Measurements from ENCODE around the gene RIPK3.
"Not testable (repeated sequence)": the region's sequence is repeated elsewhere in the genome, so short reads cannot be mapped to it uniquely, and the experiment has no call there.

The RIPK3 gene

DNA sequence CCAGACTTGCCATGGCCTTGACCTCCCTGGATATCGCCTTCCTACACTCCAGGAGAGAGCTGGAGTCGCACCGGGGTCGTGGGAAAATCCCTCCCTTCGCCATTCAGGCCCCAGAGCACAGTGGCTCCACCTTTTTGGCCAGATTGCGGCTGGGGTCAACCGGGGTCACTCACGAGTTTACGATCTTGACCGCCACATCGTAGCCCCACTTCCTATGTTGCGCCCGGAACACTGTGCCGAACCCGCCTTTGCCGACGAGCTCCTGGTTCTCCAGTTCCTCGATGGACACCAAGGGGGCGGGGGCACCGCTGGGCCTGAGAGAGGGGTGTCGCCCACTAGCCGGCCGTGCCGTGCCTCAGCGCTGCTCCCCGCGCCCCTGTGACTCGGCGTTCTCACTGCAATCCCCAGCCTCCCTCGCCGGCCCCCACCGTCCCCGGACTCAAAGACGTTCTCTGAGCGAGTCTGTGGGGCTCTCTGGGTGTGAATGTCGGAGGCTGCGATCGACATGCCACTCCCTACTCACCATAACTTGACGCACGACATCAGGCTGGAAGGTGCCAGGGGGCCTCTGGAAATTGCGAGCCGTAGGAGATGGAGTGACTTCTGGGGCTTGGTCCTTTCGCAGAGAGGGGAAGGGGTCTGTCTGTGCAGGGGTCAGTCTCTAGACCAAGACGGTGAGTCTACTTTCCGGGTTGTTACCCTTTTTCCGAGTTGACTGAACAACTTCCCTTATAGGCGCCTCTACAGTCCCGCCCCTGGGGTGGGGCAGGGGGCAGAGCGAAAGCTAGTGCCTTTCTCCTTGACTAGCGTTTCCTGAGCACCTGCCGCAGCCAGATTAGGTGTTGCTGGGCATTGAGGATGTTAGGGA lies at the start of gene RIPK3:
RIPK3 (minus strand) TSS at position 708 of the 868 bp plus-strand sequence; CDS start at position 543, 165 bp downstream.
- H3K27ac ChIP-seq (ENCODE audit: low read depth, low read length): no peak within 1 kb of the TSS
- peak within 1 kb of the TSS; percentile 61 for H3K4me3 ChIP-seq (ENCODE audit: low read depth, low read length)
- no peak within 1 kb of the TSS for H3K9ac ChIP-seq (ENCODE audit: low read depth, low read length)
- no peaks in the 10 kb centered on the region for H3K36me3 ChIP-seq (ENCODE audit: control insufficient read depth, insufficient read depth, low read length)
- H3K9me3 ChIP-seq (ENCODE audit: control insufficient read depth, insufficient read depth, low read length): no peaks in the 10 kb centered on the region
- H3K4me1 ChIP-seq (ENCODE audit: control insufficient read depth, insufficient read depth, low read length): 0 out of 2 replicates have a peak, but pooled peaks cover 8% of the 10 kb centered on the region
- H3K27me3 ChIP-seq (ENCODE audit: control insufficient read depth, insufficient read depth, low read length): peaks cover 73% of the 10 kb centered on the region

DNA sequence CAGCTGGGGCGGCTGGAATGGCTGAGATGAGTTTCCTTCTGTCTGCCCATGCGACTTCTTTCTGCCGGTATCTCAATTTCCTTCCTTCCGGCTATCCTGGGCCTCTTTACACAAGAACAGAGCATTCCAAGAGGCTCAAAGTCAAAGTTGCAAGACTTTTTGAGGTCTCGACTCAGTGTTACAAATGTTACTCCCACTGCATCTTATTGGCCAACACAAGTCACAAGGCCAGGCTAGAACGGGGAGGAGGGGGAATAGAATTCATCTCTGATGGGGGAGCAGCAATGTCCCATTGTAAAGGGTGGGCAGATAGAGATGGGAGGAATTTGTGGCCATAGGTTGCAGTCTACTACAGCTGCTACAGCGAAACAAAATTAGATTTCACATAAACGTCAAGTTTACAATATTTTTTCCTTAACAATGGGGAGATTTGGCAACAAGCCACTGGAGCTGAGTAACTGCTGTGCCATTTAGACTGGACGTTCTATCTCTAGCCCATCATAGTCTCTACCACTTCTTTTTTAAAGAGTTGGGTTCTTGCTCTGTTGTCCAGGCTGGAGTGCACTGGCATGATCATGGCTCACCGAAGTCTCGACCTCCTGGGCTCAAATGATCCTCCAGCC lies 49.5 kb upstream of the RIPK3 start:
- H3K36me3 ChIP-seq (ENCODE audit: control insufficient read depth, insufficient read depth, low read length): no peaks in the 10 kb centered on the region
- peaks cover 10% of the 10 kb centered on the region for H3K4me1 ChIP-seq (ENCODE audit: control insufficient read depth, insufficient read depth, low read length)
- H3K27me3 ChIP-seq (ENCODE audit: control insufficient read depth, insufficient read depth, low read length): no peaks in the 10 kb centered on the region
- H3K4me3 ChIP-seq (ENCODE audit: low read depth, low read length): no peak overlapping the region
- H3K27ac ChIP-seq (ENCODE audit: low read depth, low read length): no peak overlapping the region
- H3K9ac ChIP-seq (ENCODE audit: low read depth, low read length): no peak overlapping the region
- no peaks in the 10 kb centered on the region for H3K9me3 ChIP-seq (ENCODE audit: control insufficient read depth, insufficient read depth, low read length)

DNA sequence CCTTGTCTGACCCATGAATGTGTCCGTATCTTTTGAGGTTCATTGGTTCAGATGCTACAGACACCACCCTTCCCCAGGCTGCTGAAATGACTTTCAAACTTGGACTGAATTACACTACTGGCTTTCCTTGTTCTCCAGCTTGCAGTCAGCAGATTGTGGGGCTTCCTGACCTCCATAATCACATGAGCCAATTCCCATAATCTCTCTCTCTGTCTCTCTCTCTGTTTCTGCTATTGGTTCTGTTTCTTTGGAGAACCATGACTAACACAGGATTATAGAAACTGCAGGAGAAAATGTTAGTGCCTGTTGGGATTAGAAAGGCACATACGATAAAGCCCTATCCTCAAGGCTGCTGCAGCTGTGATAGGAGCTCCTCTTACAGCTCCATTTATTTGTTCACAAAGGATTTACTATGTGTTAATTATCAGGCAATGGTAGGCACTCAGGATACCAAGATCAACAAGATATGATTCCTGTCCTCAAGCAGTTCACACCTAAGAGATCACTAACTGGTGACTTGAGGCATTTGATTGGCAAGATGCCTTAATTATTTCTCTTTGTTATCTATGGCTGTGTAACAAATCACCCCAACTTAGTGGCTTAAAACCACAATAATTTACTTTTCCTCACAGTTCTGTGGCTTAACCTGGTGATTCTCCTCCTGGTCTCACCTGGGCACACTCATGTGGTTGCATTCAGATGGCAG lies 48.8 kb upstream of the RIPK3 start:
- Histone ChIP-seq H3K9me3 (ENCODE audit: control insufficient read depth, insufficient read depth, low read length) (no peaks in the 10 kb centered on the region), H3K4me1 (ENCODE audit: control insufficient read depth, insufficient read depth, low read length) (peaks cover 10% of the 10 kb centered on the region), H3K9ac (ENCODE audit: low read depth, low read length) (no peak overlapping the region), H3K36me3 (ENCODE audit: control insufficient read depth, insufficient read depth, low read length) (no peaks in the 10 kb centered on the region), H3K27me3 (ENCODE audit: control insufficient read depth, insufficient read depth, low read length) (no peaks in the 10 kb centered on the region), H3K4me3 (ENCODE audit: low read depth, low read length) (no peak overlapping the region), H3K27ac (ENCODE audit: low read depth, low read length) (no peak overlapping the region)

DNA sequence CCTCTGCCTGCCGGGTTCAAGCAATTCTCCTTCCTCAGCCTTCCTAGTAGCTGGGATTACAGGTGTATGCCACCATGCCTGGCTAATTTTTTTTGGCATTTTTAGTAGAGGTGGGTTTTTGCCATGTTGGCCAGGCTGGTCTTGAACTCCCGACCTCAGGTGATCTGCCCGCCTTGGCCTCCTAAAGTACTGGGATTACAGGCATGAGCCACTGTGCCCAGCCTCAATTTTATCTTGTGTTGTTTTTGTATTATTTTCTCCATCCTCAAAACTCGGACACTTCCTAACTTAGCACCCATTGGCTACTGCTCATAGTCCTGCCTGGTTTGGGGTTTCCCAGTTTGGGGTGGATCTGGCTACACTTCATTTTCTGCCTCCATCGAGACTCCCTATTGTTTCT lies 47.8 kb upstream of the RIPK3 start:
- not testable (repeated sequence) for H3K9me3 ChIP-seq (ENCODE audit: control insufficient read depth, insufficient read depth, low read length); H3K36me3 ChIP-seq (ENCODE audit: control insufficient read depth, insufficient read depth, low read length); H3K4me3 ChIP-seq (ENCODE audit: low read depth, low read length); H3K27ac ChIP-seq (ENCODE audit: low read depth, low read length); H3K27me3 ChIP-seq (ENCODE audit: control insufficient read depth, insufficient read depth, low read length); H3K9ac ChIP-seq (ENCODE audit: low read depth, low read length); H3K4me1 ChIP-seq (ENCODE audit: control insufficient read depth, insufficient read depth, low read length)

DNA sequence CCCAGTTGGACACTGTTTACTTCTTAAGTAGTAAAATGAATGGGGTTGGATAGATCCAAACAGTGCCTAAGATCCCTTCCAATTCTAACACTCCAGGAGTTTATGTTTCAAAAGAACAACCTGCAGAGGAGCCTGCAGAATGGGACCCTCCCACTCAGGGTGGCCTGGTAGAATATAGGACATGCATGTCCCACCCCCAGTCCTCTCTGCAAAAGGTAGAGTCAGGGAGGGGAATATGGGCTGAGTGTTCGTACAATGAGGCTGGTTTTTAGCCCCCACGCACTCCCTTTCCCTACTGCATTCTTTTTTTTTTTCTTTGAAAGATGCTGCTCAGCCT lies 47.2 kb upstream of the RIPK3 start:
- no peaks in the 10 kb centered on the region for H3K27me3 ChIP-seq (ENCODE audit: control insufficient read depth, insufficient read depth, low read length)

DNA sequence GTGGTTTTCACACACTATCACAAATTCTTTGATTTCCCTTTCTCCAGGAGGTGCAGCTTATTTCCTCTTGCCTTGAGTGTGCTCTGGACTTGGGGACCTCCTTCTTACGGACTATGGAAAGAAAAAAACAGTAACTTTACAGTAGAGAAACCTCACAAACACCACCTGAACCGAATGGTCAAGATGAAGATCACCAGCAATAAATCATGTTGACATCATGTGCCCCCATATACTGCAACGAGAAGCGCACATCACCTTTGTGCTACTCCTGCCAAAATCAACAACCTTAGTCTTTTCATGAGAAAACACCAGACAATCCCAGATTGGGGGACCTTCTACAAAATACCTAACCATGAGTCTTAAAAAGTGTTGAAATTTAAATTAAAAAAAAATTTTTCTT lies 45.7 kb upstream of the RIPK3 start:
- no peaks in the 10 kb centered on the region for H3K9me3 ChIP-seq (ENCODE audit: control insufficient read depth, insufficient read depth, low read length)
- H3K27ac ChIP-seq (ENCODE audit: low read depth, low read length): no peak overlapping the region
- H3K4me3 ChIP-seq (ENCODE audit: low read depth, low read length): no peak overlapping the region
- peaks cover 4% of the 10 kb centered on the region for H3K4me1 ChIP-seq (ENCODE audit: control insufficient read depth, insufficient read depth, low read length)
- H3K36me3 ChIP-seq (ENCODE audit: control insufficient read depth, insufficient read depth, low read length): no peaks in the 10 kb centered on the region
- H3K27me3 ChIP-seq (ENCODE audit: control insufficient read depth, insufficient read depth, low read length): no peaks in the 10 kb centered on the region
- no peak overlapping the region for H3K9ac ChIP-seq (ENCODE audit: low read depth, low read length)

More for the DNA sequence above, 47.2 kb upstream of the RIPK3 start:
- Histone ChIP-seq H3K9me3 (ENCODE audit: control insufficient read depth, insufficient read depth, low read length) (no peaks in the 10 kb centered on the region), H3K4me3 (ENCODE audit: low read depth, low read length) (no peak overlapping the region), H3K27ac (ENCODE audit: low read depth, low read length) (no peak overlapping the region), H3K4me1 (ENCODE audit: control insufficient read depth, insufficient read depth, low read length) (peaks cover under 1% of the 10 kb centered on the region; the same call in 1 of the 2 replicates), H3K9ac (ENCODE audit: low read depth, low read length) (no peak overlapping the region), H3K36me3 (ENCODE audit: control insufficient read depth, insufficient read depth, low read length) (no peaks in the 10 kb centered on the region)

DNA sequence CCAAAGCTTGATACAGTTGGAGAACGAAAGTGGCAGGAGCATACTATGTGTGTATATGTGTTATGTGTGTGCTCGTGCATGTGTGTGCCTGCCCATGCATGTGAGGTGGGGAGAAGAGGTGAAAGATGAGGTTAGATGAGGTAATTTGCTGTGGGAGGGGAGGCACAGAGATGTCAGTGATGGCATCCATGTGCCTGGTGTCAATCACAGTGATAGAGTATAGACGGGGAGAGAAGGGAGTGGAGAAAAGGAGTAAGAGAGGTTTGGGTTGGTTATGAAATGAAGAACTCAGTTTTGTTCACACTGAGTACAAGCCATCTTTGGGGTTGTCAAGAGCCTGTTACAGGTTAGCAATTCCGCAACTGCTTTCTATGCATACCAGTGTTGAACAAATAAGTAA lies 44.4 kb upstream of the RIPK3 start:
- Histone ChIP-seq H3K9ac (ENCODE audit: low read depth, low read length) (no peak overlapping the region), H3K36me3 (ENCODE audit: control insufficient read depth, insufficient read depth, low read length) (no peaks in the 10 kb centered on the region), H3K27me3 (ENCODE audit: control insufficient read depth, insufficient read depth, low read length) (no peaks in the 10 kb centered on the region), H3K4me1 (ENCODE audit: control insufficient read depth, insufficient read depth, low read length) (peaks cover 6% of the 10 kb centered on the region), H3K9me3 (ENCODE audit: control insufficient read depth, insufficient read depth, low read length) (no peaks in the 10 kb centered on the region), H3K27ac (ENCODE audit: low read depth, low read length) (no peak overlapping the region), H3K4me3 (ENCODE audit: low read depth, low read length) (no peak overlapping the region)

DNA sequence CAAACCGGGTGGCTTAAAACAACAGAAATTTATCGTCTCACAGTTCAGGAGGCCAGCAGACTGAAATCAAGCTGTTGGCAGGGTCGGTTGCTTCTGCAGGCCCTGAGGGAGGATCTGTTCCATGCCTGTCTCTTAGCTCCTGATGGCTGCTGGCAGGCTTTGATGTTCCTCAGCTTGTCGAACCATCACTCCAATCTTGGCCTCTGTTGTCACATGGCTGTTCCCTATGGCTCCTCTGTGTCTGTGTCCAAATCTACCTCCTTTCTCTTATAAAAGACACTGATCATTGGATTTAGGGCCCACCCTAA lies 42.2 kb upstream of the RIPK3 start:
- H3K9me3 ChIP-seq (ENCODE audit: control insufficient read depth, insufficient read depth, low read length): no peaks in the 10 kb centered on the region
- peaks cover 9% of the 10 kb centered on the region for H3K4me1 ChIP-seq (ENCODE audit: control insufficient read depth, insufficient read depth, low read length)
- H3K27ac ChIP-seq (ENCODE audit: low read depth, low read length): no peak overlapping the region
- no peaks in the 10 kb centered on the region for H3K36me3 ChIP-seq (ENCODE audit: control insufficient read depth, insufficient read depth, low read length)
- H3K9ac ChIP-seq (ENCODE audit: low read depth, low read length): no peak overlapping the region
- no peak overlapping the region for H3K4me3 ChIP-seq (ENCODE audit: low read depth, low read length)
- H3K27me3 ChIP-seq (ENCODE audit: control insufficient read depth, insufficient read depth, low read length): no peaks in the 10 kb centered on the region

DNA sequence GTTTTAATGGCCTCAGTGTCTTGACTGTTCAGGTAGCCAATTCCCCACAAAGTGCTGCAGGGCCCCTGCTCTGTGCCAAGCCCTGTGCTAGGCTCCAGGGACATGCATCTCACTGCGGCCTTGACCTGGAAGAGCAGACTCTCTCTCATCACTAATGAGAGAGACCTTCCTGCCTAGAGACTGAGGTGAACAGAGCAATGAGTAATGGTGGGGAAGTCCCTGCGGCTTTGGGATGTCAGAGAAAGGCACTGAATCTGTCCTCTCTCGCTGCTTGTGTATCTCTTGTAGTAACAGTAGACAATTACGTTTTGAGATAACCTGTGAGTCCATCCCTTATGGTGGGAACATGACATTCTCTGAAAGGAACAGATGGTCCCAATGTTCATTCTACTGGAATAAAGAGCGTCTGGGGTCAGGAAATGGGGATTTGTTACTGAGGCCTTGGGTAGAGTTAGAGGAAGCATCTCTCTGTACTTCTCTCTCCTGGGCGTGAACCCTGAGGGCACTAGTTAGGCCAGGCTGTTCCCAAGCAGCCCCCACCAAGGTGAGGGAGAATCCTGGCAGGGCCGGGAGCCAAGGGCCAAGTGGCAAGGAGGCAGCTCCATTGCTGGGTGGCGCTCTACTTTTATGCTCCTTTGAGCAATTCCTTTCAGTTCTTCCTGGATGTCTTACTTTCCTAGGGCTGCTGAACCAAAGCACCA lies 41.7 kb upstream of the RIPK3 start:
- H3K4me1 ChIP-seq (ENCODE audit: control insufficient read depth, insufficient read depth, low read length): peaks cover 14% of the 10 kb centered on the region
- no peaks in the 10 kb centered on the region for H3K36me3 ChIP-seq (ENCODE audit: control insufficient read depth, insufficient read depth, low read length)
- H3K9ac ChIP-seq (ENCODE audit: low read depth, low read length): no peak overlapping the region
- no peaks in the 10 kb centered on the region for H3K9me3 ChIP-seq (ENCODE audit: control insufficient read depth, insufficient read depth, low read length)
- no peak overlapping the region for H3K4me3 ChIP-seq (ENCODE audit: low read depth, low read length)
- no peak overlapping the region for H3K27ac ChIP-seq (ENCODE audit: low read depth, low read length)
- no peaks in the 10 kb centered on the region for H3K27me3 ChIP-seq (ENCODE audit: control insufficient read depth, insufficient read depth, low read length)

DNA sequence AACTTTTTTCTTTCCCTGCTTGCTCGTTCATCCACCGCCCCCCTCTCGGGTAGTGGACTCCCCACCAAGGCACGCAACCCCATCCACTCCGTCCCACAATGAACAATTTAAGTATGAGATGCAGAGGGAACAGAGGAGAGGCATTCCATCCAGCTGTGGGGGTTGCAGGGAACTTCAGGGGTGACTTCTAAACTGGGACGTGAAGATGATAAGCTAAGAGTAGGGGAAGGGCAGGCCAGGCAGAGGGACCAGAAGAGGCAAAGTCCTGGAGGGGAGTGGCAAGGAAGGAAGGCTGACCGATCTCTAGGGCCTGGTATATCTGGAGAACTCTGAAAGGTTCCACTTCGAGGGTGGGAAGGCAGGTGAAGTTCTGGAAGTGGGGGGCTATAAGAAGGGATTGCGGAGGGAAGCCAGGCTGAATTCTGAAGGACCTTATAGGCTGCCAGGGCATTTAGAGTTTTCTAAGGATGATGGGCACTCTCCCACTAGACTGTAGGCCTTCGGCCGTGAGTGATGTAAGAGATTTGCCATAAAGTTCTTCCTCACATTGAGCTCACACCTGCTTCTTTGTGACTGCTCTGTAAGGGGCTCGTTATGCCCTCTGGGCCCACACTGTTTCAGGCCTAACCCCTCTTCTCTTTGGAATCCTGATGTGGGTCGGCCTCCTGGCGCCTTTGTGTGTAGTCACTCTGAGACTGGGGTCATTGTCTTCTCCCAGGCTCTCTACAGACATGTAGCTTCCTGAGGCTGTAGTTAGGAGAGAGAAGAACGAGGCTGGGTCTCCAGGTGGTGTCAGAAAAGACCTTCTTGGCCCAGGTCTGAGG lies 40.3 kb upstream of the RIPK3 start:
- Histone ChIP-seq H3K4me1 (ENCODE audit: control insufficient read depth, insufficient read depth, low read length) (peaks cover 20% of the 10 kb centered on the region), H3K27ac (ENCODE audit: low read depth, low read length) (no peak overlapping the region), H3K9ac (ENCODE audit: low read depth, low read length) (no peak overlapping the region), H3K36me3 (ENCODE audit: control insufficient read depth, insufficient read depth, low read length) (no peaks in the 10 kb centered on the region), H3K4me3 (ENCODE audit: low read depth, low read length) (no peak overlapping the region), H3K9me3 (ENCODE audit: control insufficient read depth, insufficient read depth, low read length) (no peaks in the 10 kb centered on the region), H3K27me3 (ENCODE audit: control insufficient read depth, insufficient read depth, low read length) (no peaks in the 10 kb centered on the region)
